Activated T-cell treated with anti-CD3 and anti-CD28 coated beads, Interleukin-2, amount 50 U/mL, for 4 hours (primary cell): ENCODE results near the gene CRP. TPM values are rescaled to one million over a fixed set of nuclear protein-coding genes. Genes with fewer than 3 reads are reported as not detected.

Experiments
- ATAC-seq, 2 donors: fragments of 200-7000 bp; cut with Tn5 transposase; one replicate each; pipeline ENCODE4 v1.10.0; 2021
- DNase-seq: peaks from one replicate; pipeline ENCODE4 v3.0.0-alpha.2; 2020
- H3K27me3 Mint-ChIP-seq: one replicate; pipeline ENCODE4 v1.8.0; 2021; ENCODE audit warnings: low read depth, mixed read lengths
- H3K36me3 Mint-ChIP-seq: one replicate; pipeline ENCODE4 v1.8.0; 2022; ENCODE audit warnings: mixed read lengths; ENCODE audit not compliant: insufficient read depth
- H3K4me1 Mint-ChIP-seq: one replicate; pipeline ENCODE4 v1.8.0; 2021; ENCODE audit warnings: low read depth, mixed read lengths
- H3K4me3 Mint-ChIP-seq: one replicate; pipeline ENCODE4 v1.8.0; 2021; ENCODE audit warnings: mild to moderate bottlenecking, moderate library complexity, mixed read lengths
- H3K9me3 Mint-ChIP-seq: one replicate; pipeline ENCODE4 v1.8.0; 2021; ENCODE audit warnings: mixed read lengths
- total RNA-seq, 3 donors: library from RNA; stranded (reverse); gene quantifications; one replicate each; pipeline ENCODE4 v1.2.1, GENCODE V29; 2021

Gene CRP
- total RNA-seq, 3 donors from 2014 or later, result 0.18 to 0.81 (median 0.68) TPM

- ATAC-seq (no peak), DNase-seq (no peak)
- H3K9me3 Mint-ChIP-seq, result peaks cover 5% of the 10 kb centered on the region
- no peak overlapping the region for H3K4me3 Mint-ChIP-seq
- H3K4me1 Mint-ChIP-seq, result no peaks in the 10 kb centered on the region
- H3K36me3 Mint-ChIP-seq, result no peaks in the 10 kb centered on the region
- peaks cover 15% of the 10 kb centered on the region for H3K27me3 Mint-ChIP-seq
These were observed 45.1 kb downstream of the CRP start for GRCh38 chr1:159669338-159669737.

- Mint-ChIP-seq H3K4me1 (no peaks in the 10 kb centered on the region), H3K27me3 (peaks cover 13% of the 10 kb centered on the region), H3K4me3 (no peak overlapping the region), H3K36me3 (no peaks in the 10 kb centered on the region), H3K9me3 (peaks cover 11% of the 10 kb centered on the region)
- no peak for ATAC-seq
- DNase-seq, result no peak
These were observed 45.6 kb downstream of the CRP start for GRCh38 chr1:159668739-159669138.

- DNase-seq (no peak), ATAC-seq (no peak)
- H3K4me1 Mint-ChIP-seq, result no peaks in the 10 kb centered on the region
- H3K27me3 Mint-ChIP-seq, result peaks cover 10% of the 10 kb centered on the region
- H3K9me3 Mint-ChIP-seq, result peaks cover 14% of the 10 kb centered on the region
- no peaks in the 10 kb centered on the region for H3K36me3 Mint-ChIP-seq
- no peak overlapping the region for H3K4me3 Mint-ChIP-seq
These were observed 50.1 kb downstream of the CRP start for GRCh38 chr1:159664247-159664646.

- H3K36me3 Mint-ChIP-seq, result no peaks in the 10 kb centered on the region
- H3K27me3 Mint-ChIP-seq, result peaks cover 10% of the 10 kb centered on the region
- DNase-seq (no peak), ATAC-seq (no peak)
- H3K9me3 Mint-ChIP-seq, result peaks cover 14% of the 10 kb centered on the region
- no peak overlapping the region for H3K4me3 Mint-ChIP-seq
- H3K4me1 Mint-ChIP-seq, result no peaks in the 10 kb centered on the region
These were observed 50.8 kb downstream of the CRP start for GRCh38 chr1:159663552-159663951.

Other genes starting within 250 kb of the CRP start
- gene OR10J5, start 178.6 kb downstream of the CRP start, total RNA-seq, result not detected
- gene APCS, start 126.8 kb downstream of the CRP start, total RNA-seq, result under 1 TPM in 2 of 3 donors, not detected in 1; 0.25 to 0.43 TPM
- gene DUSP23, start 66.4 kb upstream of the CRP start, total RNA-seq, result 10 to 100 TPM; 30.2 to 36.7 (median 36.3) TPM
- under 1 TPM in 1 of 3 donors, not detected in 2; 0.41 TPM for gene FCRL6, start 87.8 kb upstream of the CRP start, total RNA-seq
- 1 to 10 TPM in 2 of 3 donors, under 1 TPM in 1; 0.98 to 1.3 (median 1.2) TPM for gene SLAMF8, start 112.3 kb upstream of the CRP start, total RNA-seq
- not detected for gene VSIG8, start 148.1 kb upstream of the CRP start, total RNA-seq
- 1 to 10 TPM in 1 of 3 donors, under 1 TPM in 2; 0.82 to 1.2 (median 0.82) TPM for gene CFAP45, start 185.6 kb upstream of the CRP start, total RNA-seq
- gene TAGLN2, start 210.9 kb upstream of the CRP start, total RNA-seq, result 100 to 1,000 TPM; 338 to 362 (median 353) TPM
- under 1 TPM; 0.11 to 0.20 (median 0.16) TPM for gene IGSF9, start 231.0 kb upstream of the CRP start, total RNA-seq
- not detected for gene SLAMF9, start 239.6 kb upstream of the CRP start, total RNA-seq